Activated CD8-positive, alpha-beta T cell treated with anti-CD3 and anti-CD28 coated beads, Interleukin-2, amount 10 ng/mL, durations not matched to agents 7 days and 5 days (primary cell): ENCODE results near the gene RHOT2. TPM values are rescaled to one million over a fixed set of nuclear protein-coding genes. Genes with fewer than 3 reads are reported as not detected.

Experiments used
- ATAC-seq: fragments of 150-1000 bp; cut with Tn5 transposase; one replicate; pipeline ENCODE4 v1.10.0; 2021; ENCODE audit warnings: moderate library complexity
- CTCF ChIA-PET: fragments of 350-600 bp; sonication (Branson Sonifier 250); formaldehyde crosslinking; loops from one replicate; lab custom pipeline; 2021; ENCODE audit warnings: antibody characterized with exemption; lab: Charles Lee
- POLR2A ChIA-PET: fragments of 350-600 bp; sonication (Branson Sonifier 250); formaldehyde crosslinking; loops from one replicate; lab custom pipeline; 2021; ENCODE audit warnings: antibody characterized with exemption; lab: Charles Lee
- DNase-seq: peaks from one replicate; pipeline ENCODE4 v3.0.0-alpha.2; 2020
- H3K27ac Mint-ChIP-seq: one replicate; pipeline ENCODE4 v1.8.0; 2021; ENCODE audit warnings: mild to moderate bottlenecking, mixed read lengths
- H3K27me3 Mint-ChIP-seq: one replicate; pipeline ENCODE4 v1.8.0; 2021; ENCODE audit warnings: low read depth, mixed read lengths
- H3K36me3 Mint-ChIP-seq: one replicate; pipeline ENCODE4 v1.8.0; 2021; ENCODE audit warnings: low read depth, mixed read lengths
- H3K4me1 Mint-ChIP-seq: one replicate; pipeline ENCODE4 v1.8.0; 2021; ENCODE audit warnings: low read depth, mixed read lengths
- H3K4me3 Mint-ChIP-seq: one replicate; pipeline ENCODE4 v1.8.0; 2021; ENCODE audit warnings: mild to moderate bottlenecking, mixed read lengths
- H3K9me3 Mint-ChIP-seq: one replicate; pipeline ENCODE4 v1.8.0; 2022; ENCODE audit warnings: mixed read lengths; ENCODE audit not compliant: insufficient read depth
- total RNA-seq, 2 experiments: library from RNA; stranded (reverse); gene quantifications; one replicate each; pipeline ENCODE4 v1.2.3, GENCODE V29; 2021

Gene RHOT2
- total RNA-seq, 2 experiments from 2014 or later = 135 to 139 TPM

DNA sequence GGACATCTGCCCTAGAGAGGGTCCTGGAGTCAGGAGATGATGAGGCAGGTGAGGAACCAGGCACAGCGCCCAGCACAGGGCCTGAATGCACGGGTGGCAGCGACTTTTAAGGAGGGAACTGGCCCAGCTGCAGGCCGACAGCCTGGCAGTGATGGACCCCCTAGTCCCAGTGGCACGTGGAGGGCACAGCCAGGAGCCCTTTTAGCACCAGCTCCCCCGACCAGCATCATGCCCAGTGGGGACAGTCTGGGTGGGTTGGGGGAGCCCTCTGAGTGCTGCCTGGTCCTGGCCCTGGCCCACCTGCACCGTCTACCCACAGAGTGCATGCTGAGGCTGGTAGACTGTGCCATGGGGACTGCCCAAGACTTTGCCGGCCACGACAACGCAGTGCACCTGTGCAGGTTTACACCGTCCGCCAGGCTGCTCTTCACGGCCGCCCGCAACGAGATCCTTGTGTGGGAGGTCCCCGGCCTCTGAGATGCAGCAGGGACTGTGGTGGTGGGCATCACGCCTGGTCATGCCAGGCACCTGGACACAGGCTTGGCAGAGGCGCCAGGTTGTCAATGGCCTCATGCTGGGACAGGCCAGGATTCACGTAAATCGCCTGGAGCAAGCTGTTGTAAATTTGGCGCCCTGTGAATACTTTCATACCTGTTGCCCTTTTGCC, 686 bp upstream of the RHOT2 start:
- DNase-seq (no peak), ATAC-seq (no peak)
- peaks cover 12% of the 10 kb centered on the region for H3K4me1 Mint-ChIP-seq
- H3K9me3 Mint-ChIP-seq = no peaks in the 10 kb centered on the region
- peak overlapping the region; percentile 88 for H3K27ac Mint-ChIP-seq
- ChIA-PET CTCF (interaction anchor here (1.1 to 2.5 kb wide), 6 partner anchors 12 to 28 kb away, joined by 3 to 10 read pairs (median 4); partner anchors contain the start of gene STUB1), POLR2A (interaction anchor here (0.8 to 2.4 kb wide), 6 partner anchors 8 to 141 kb away, joined by 3 to 9 read pairs (median 4); partner anchors contain the start of genes RHBDL1 and STUB1)
- peaks cover 11% of the 10 kb centered on the region for H3K36me3 Mint-ChIP-seq
- H3K27me3 Mint-ChIP-seq = no peaks in the 10 kb centered on the region
- peak overlapping the region; percentile 79 for H3K4me3 Mint-ChIP-seq

DNA sequence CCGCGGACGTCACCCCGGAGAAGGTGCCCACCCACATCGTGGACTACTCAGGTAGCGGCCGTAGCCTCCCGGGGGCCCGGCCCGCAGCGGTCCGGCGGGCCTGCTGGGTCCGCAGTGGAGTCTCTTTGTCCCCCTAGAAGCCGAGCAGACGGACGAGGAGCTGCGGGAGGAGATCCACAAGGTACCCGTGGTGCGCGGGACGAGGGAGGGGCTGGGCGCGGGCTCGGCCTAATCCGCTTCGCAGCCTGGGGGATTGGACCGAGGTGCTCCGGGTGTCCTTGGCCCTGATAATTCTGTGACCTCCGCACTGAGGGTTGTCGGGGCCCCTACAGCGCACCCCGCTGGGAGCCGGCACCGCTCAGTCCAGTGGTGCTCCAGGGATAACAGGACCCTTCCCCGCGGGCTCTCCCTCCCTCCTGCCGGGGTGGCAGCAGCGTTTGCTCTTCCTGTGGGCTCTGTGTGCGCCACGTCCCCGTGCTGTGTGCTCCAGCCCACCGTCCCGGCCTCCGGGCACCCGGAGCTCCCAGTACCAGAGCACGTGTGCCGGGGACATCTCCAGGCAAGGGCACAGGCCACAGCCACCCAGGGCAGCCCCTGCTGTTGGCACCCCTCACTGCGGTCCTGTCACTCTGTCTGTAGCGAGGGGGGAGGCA, 713 bp downstream of the RHOT2 start:
- ATAC-seq (peak; percentile 20), DNase-seq (no peak)
- H3K36me3 Mint-ChIP-seq = peaks cover 14% of the 10 kb centered on the region
- H3K27ac Mint-ChIP-seq = peak overlapping the region; percentile 75
- H3K4me1 Mint-ChIP-seq = peaks cover 12% of the 10 kb centered on the region
- CTCF ChIA-PET = interaction anchor here (1.0 to 2.5 kb wide), 7 partner anchors 11 to 72 kb away, joined by 3 to 10 read pairs (median 4); partner anchors contain the start of genes CIAO3 and STUB1
- POLR2A ChIA-PET = interaction anchor here (0.6 to 2.4 kb wide), 4 partner anchors 13 to 1325 kb away, joined by 3 to 9 read pairs (median 4); no protein-coding TSS in a partner anchor
- H3K27me3 Mint-ChIP-seq = no peaks in the 10 kb centered on the region
- H3K9me3 Mint-ChIP-seq = no peaks in the 10 kb centered on the region
- H3K4me3 Mint-ChIP-seq = peak overlapping the region; percentile 79

DNA sequence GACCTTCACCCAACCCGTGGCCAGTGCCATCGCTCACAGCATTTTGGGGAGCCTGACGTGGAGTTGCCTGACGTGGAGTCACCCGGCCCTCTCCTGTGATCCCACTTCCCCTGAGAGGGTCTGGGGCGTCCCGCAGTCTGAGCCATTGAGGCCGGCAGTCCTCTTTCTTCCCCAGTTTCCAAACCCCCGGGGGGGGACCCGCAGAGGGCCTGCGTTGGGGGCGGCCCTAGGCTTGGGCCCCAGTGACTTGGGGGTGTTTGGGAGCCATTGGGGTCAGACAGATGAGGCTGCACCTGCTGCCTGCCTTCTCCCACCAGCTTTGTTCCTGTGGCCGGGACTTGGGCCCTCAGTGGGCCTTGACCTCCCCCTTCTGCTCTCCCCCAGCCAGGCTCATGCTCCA, 1.7 kb downstream of the RHOT2 start:
- ChIA-PET POLR2A (interaction anchor here (2.4 kb wide), 1 partner anchor 12 kb away, joined by 9 read pairs; no protein-coding TSS in a partner anchor), CTCF (interaction anchor here (1.4 to 2.5 kb wide), 2 partner anchors 10 to 43 kb away, joined by 3 to 10 read pairs; partner anchors contain the start of gene STUB1)
- Mint-ChIP-seq H3K27me3 (no peaks in the 10 kb centered on the region), H3K9me3 (no peaks in the 10 kb centered on the region), H3K4me3 (peak overlapping the region; percentile 79), H3K27ac (peak overlapping the region; percentile 75), H3K36me3 (peaks cover 14% of the 10 kb centered on the region), H3K4me1 (peaks cover 12% of the 10 kb centered on the region)
- ATAC-seq = no peak
- DNase-seq = no peak

- H3K4me3 Mint-ChIP-seq = no peak overlapping the region
- ATAC-seq (no peak), DNase-seq (no peak)
- ChIA-PET CTCF (no interaction called here), POLR2A (interaction anchor here (1.4 kb wide), 1 partner anchor 10 kb away, joined by 5 read pairs; the partner anchor contains the start of gene STUB1)
- H3K36me3 Mint-ChIP-seq = peaks cover 14% of the 10 kb centered on the region
- H3K27me3 Mint-ChIP-seq = peaks cover 6% of the 10 kb centered on the region
- no peaks in the 10 kb centered on the region for H3K9me3 Mint-ChIP-seq
- H3K4me1 Mint-ChIP-seq = peaks cover 18% of the 10 kb centered on the region
- H3K27ac Mint-ChIP-seq = no peak overlapping the region
Observed at GRCh38 chr16:670485-671352, 2.8 kb downstream of the RHOT2 start.

DNA sequence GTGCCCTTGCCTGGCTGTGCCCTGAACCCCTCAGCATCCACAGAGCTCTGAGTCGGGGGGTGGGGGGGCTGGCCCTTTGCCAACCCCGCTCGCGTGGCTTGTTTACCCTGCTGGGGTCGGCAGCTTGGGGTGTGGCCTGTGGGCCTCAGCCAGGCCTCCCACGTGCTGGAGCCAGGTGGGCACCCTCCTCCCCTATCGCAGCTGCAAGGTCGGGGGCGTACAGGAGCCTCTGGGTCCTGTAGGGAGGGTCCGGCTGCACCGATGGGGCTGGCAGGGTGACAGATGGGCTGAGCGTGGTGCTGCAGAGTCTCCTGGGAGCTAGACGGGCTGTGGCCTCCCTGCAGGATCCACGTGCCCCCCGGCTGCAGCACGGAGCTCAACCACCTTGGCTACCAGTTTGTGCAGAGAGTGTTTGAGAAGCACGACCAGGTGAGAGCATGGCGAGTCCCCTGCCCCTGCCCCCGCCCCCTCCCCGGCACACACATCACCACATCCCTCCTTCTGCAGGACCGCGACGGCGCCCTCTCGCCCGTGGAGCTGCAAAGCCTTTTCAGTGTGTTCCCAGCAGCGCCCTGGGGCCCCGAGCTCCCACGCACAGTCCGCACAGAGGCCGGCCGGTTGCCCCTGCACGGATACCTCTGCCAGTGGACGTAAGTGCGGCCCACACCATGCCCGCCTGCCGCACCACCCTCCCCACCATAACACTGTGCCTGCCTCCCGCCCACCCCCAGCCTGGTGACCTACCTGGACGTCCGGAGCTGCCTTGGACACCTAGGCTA, 3.6 kb downstream of the RHOT2 start:
- no peak overlapping the region for H3K27ac Mint-ChIP-seq
- H3K9me3 Mint-ChIP-seq = no peaks in the 10 kb centered on the region
- ChIA-PET POLR2A (interaction anchor here (0.8 to 1.4 kb wide), 2 partner anchors 9 to 19 kb away, joined by 3 to 5 read pairs; partner anchors contain the start of genes STUB1 and WDR24), CTCF (no interaction called here)
- ATAC-seq (no peak), DNase-seq (no peak)
- peaks cover 14% of the 10 kb centered on the region for H3K36me3 Mint-ChIP-seq
- H3K4me1 Mint-ChIP-seq = peaks cover 18% of the 10 kb centered on the region
- no peak overlapping the region for H3K4me3 Mint-ChIP-seq
- peaks cover 6% of the 10 kb centered on the region for H3K27me3 Mint-ChIP-seq

DNA sequence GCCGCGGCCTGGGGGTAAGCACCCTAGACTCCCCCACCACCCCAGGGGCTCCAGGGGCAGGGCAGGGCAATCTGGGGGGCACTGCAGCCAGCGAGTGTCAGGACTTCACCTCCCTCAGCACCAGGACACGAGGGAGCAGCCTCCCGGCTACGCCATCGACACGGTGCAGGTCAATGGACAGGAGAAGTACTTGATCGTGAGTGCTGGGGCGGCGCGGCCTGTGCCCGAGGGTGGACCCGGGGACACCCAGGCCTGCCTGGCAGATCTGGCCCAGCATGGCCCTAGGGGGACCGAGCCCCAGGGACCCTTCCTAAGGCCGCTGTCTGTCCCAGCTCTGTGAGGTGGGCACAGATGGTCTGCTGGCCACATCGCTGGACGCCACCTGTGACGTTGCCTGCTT, 4.4 kb downstream of the RHOT2 start:
- H3K27ac Mint-ChIP-seq = no peak overlapping the region
- ATAC-seq (no peak), DNase-seq (no peak)
- H3K9me3 Mint-ChIP-seq = no peaks in the 10 kb centered on the region
- no peak overlapping the region for H3K4me3 Mint-ChIP-seq
- H3K4me1 Mint-ChIP-seq = peaks cover 18% of the 10 kb centered on the region
- CTCF ChIA-PET = no interaction called here
- POLR2A ChIA-PET = no interaction called here
- peaks cover 6% of the 10 kb centered on the region for H3K27me3 Mint-ChIP-seq
- peaks cover 14% of the 10 kb centered on the region for H3K36me3 Mint-ChIP-seq

DNA sequence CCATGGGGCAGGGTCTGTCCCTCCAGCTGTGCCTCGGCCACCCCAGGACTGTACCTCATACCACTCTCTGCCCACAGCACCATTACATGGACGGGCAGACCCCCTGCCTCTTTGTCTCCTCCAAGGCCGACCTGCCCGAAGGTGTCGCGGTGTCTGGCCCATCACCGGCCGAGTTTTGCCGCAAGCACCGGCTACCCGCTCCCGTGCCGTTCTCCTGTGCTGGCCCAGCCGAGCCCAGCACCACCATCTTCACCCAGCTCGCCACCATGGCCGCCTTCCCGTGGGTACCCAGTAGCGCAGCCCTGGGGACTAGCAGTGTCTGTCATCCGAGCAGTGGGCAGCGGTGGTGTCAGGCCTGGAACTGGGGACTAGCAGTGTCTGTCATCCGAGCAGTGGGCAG, 4.9 kb downstream of the RHOT2 start:
- Mint-ChIP-seq H3K27ac (no peak overlapping the region), H3K27me3 (peaks cover 6% of the 10 kb centered on the region), H3K9me3 (no peaks in the 10 kb centered on the region), H3K4me3 (no peak overlapping the region), H3K4me1 (peaks cover 14% of the 10 kb centered on the region), H3K36me3 (peaks cover 14% of the 10 kb centered on the region)
- POLR2A ChIA-PET = no interaction called here
- no peak for ATAC-seq
- no peak for DNase-seq
- CTCF ChIA-PET = no interaction called here

- Mint-ChIP-seq H3K4me3 (no peak overlapping the region), H3K27me3 (peaks cover 6% of the 10 kb centered on the region), H3K4me1 (peaks cover 14% of the 10 kb centered on the region), H3K27ac (no peak overlapping the region), H3K9me3 (no peaks in the 10 kb centered on the region), H3K36me3 (peaks cover 14% of the 10 kb centered on the region)
- DNase-seq = no peak
- ChIA-PET POLR2A (no interaction called here), CTCF (no interaction called here)
- no peak for ATAC-seq
Observed at GRCh38 chr16:673399-673991, 5.6 kb downstream of the RHOT2 start.

DNA sequence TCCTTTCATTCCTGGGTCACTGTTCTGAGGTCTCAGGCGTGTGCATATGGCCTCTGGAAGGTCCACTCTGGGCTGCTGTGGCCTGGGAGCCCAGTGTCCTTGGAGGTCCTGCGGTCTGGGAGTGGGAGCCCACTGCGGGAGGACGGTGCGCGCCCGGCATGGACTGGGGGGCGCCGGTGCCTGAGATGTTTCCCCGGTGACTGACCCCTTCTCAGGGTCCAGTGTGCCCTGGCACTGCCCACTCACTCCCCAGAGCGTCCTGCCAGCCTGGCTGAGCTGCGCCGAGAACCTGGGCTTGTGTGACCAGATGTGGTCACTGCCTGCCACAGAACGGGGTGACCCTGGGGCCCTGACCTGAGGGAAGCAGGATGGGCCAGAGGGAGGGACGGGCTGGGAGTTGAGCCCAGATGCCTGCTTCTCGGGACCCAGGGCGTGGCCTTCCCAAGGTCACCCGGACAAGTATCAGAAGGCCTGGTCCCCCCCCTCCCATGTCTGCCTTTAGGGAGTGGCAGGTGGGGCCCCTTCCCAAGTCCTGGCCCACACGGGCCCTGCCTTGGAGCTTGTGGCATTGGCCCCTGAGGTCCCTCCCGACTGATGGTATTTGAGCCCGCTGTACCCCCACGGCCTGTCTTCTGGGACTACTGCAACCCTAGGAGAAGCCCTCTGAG, 6.4 kb downstream of the RHOT2 start:
- CTCF ChIA-PET = no interaction called here
- Mint-ChIP-seq H3K36me3 (peaks cover 14% of the 10 kb centered on the region), H3K27ac (no peak overlapping the region), H3K27me3 (peaks cover 6% of the 10 kb centered on the region), H3K4me3 (no peak overlapping the region), H3K9me3 (no peaks in the 10 kb centered on the region), H3K4me1 (peaks cover 16% of the 10 kb centered on the region)
- DNase-seq = no peak
- POLR2A ChIA-PET = no interaction called here
- no peak for ATAC-seq
